ENCODE measurements around the gene LAMP2.

LAMP2 gene

DNA sequence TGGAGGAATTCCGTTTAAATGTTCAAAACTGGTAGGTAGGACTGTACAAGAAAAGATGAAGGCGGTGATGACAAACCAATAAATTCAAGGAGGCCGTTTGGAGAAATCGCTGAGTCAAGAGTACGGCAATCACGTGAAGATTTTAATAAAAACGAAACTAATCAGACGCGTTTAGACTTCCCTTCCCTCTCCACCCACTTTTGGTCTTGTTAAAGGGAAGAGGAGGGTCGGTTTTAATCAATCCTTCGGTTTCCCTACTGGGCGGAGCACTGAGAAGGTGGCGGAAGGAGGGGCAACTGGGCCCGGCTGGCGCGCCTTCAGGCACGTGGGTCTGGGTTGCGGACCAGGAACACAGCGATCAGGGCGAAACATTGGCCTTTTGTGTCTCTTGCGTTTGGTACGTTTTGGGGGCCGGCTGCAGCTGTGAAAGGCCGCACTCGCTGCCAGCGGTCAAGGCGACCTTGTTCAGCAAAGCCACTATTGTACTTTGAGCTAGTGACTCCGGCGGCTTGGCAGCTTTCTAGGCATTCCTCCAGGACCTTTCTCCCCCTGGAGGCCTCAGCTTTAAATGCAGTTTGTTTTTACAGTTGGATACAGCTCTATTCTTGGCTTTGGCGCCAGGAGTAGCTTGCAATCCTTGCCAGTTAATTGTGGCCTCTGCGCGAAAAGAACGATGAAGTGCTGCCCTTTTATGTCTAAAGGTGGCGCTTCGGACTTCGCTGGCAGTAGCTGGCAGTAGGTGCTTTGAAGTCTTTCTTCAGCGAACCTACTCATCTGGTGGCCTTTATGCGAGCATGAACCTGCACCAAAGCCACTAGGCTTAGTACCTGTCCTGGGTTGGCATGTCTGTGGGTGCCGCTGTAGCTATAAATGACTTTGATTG, 16.8 kb upstream of the LAMP2 start:
- peak overlapping the region; percentile 85 for H3K27ac ChIP-seq (ENCODE audit: low read depth, low read length, poor library complexity, severe bottlenecking)
- peaks cover 14% of the 10 kb centered on the region for H3K4me1 ChIP-seq (ENCODE audit: insufficient read depth, low read length, severe bottlenecking)

DNA sequence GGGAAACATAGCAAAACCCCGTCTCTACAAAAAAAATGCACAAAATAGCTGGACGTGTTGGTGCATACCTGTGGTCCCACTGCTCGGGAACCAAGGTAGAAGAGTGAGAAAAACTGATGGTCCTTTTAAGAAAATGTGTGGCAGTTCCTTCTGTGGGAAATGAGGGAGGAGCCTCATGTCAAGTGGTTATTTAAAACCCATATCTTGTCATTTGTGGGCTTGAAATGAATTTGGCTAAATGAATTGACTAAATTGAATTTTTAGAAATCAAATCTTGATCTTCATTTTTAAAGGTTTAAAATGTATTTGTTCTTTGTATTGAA, 16.2 kb upstream of the LAMP2 start:
- Histone ChIP-seq H3K9me2 (ENCODE audit: low read depth, low read length) (no peaks in the 10 kb centered on the region), H3K27me3 (ENCODE audit: insufficient read depth, low read length) (no peaks in the 10 kb centered on the region), H2AFZ (ENCODE audit: low read length) (peak overlapping the region; percentile 52), H3K36me3 (ENCODE audit: insufficient read depth, low read length) (no peaks in the 10 kb centered on the region), H3K9ac (ENCODE audit: low read length) (peak overlapping the region; percentile 57), H3K4me1 (ENCODE audit: insufficient read depth, low read length, severe bottlenecking) (peaks cover 14% of the 10 kb centered on the region), H3K9me3 (ENCODE audit: low read length) (no peaks in the 10 kb centered on the region), H3K27ac (ENCODE audit: low read depth, low read length, poor library complexity, severe bottlenecking) (peak overlapping the region; percentile 85), H3F3A (ENCODE audit: insufficient read depth, low read length) (no peaks in the 10 kb centered on the region), H3K79me2 (ENCODE audit: insufficient read depth, low read length) (no peaks in the 10 kb centered on the region), H3K4me3 (ENCODE audit: low read depth, low read length, poor library complexity, severe bottlenecking) (peak overlapping the region; percentile 51), H4K20me1 (ENCODE audit: insufficient read depth, low read length) (no peaks in the 10 kb centered on the region), H3K4me2 (ENCODE audit: low read length) (peak overlapping the region; percentile 76)
- no peak for TF ChIP-seq EZH2 (IDR thresholded peaks at IDR 0.05; ENCODE audit: borderline replicate concordance, low read length)
- TF ChIP-seq, protein P1, sequence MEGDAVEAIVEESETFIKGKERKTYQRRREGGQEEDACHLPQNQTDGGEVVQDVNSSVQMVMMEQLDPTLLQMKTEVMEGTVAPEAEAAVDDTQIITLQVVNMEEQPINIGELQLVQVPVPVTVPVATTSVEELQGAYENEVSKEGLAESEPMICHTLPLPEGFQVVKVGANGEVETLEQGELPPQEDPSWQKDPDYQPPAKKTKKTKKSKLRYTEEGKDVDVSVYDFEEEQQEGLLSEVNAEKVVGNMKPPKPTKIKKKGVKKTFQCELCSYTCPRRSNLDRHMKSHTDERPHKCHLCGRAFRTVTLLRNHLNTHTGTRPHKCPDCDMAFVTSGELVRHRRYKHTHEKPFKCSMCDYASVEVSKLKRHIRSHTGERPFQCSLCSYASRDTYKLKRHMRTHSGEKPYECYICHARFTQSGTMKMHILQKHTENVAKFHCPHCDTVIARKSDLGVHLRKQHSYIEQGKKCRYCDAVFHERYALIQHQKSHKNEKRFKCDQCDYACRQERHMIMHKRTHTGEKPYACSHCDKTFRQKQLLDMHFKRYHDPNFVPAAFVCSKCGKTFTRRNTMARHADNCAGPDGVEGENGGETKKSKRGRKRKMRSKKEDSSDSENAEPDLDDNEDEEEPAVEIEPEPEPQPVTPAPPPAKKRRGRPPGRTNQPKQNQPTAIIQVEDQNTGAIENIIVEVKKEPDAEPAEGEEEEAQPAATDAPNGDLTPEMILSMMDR (IDR thresholded peaks at IDR 0.05; ENCODE audit: low read length) = no peak

More for the DNA sequence above, 16.8 kb upstream of the LAMP2 start:
- peak overlapping the region; percentile 51 for H3K4me3 ChIP-seq (ENCODE audit: low read depth, low read length, poor library complexity, severe bottlenecking)
- H3K9me2 ChIP-seq (ENCODE audit: low read depth, low read length) = no peaks in the 10 kb centered on the region
- TF ChIP-seq, protein P1 (IDR thresholded peaks at IDR 0.05; ENCODE audit: low read length) = peak; percentile 62; the same call in 1 of the 2 replicates
- no peak for TF ChIP-seq EZH2 (IDR thresholded peaks at IDR 0.05; ENCODE audit: borderline replicate concordance, low read length)
- peak overlapping the region; percentile 76 for H3K4me2 ChIP-seq (ENCODE audit: low read length)
- no peaks in the 10 kb centered on the region for H3K27me3 ChIP-seq (ENCODE audit: insufficient read depth, low read length)
- H3K36me3 ChIP-seq (ENCODE audit: insufficient read depth, low read length) = no peaks in the 10 kb centered on the region
- no peaks in the 10 kb centered on the region for H3K9me3 ChIP-seq (ENCODE audit: low read length)
- H3K79me2 ChIP-seq (ENCODE audit: insufficient read depth, low read length) = no peaks in the 10 kb centered on the region
- H3F3A ChIP-seq (ENCODE audit: insufficient read depth, low read length) = no peaks in the 10 kb centered on the region
- peak overlapping the region; percentile 52 for H2AFZ ChIP-seq (ENCODE audit: low read length)
- peak overlapping the region; percentile 57 for H3K9ac ChIP-seq (ENCODE audit: low read length)
- no peaks in the 10 kb centered on the region for H4K20me1 ChIP-seq (ENCODE audit: insufficient read depth, low read length)

DNA sequence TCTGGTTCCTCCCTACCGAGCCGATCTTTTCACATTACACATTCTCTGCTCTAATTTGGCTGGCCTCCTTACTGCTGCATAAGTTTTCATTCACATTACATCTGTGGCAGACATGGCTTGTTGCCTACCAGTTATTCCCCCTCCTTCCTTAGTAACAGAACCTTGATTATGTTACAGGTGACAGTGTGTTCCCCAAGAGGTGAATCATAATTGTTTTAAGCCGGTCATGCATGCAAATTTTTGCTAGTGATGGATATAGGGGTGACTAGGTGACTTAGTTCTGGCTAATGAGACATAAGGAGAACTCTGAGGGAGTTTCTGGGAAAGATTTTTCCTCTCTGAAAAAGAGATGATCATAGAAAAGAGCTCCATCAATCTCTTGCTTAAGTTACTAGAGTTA, 8.4 kb upstream of the LAMP2 start:
- no peaks in the 10 kb centered on the region for H3K4me1 ChIP-seq (ENCODE audit: insufficient read depth, low read length, severe bottlenecking)
- no peak overlapping the region for H3K4me2 ChIP-seq (ENCODE audit: low read length)
- no peak overlapping the region for H3K27ac ChIP-seq (ENCODE audit: low read depth, low read length, poor library complexity, severe bottlenecking)
- TF ChIP-seq, protein P1 (IDR thresholded peaks at IDR 0.05; ENCODE audit: low read length) = no peak
- no peak for TF ChIP-seq EZH2 (IDR thresholded peaks at IDR 0.05; ENCODE audit: borderline replicate concordance, low read length)
- H3K36me3 ChIP-seq (ENCODE audit: insufficient read depth, low read length) = no peaks in the 10 kb centered on the region
- H4K20me1 ChIP-seq (ENCODE audit: insufficient read depth, low read length) = no peaks in the 10 kb centered on the region
- no peak overlapping the region for H3K4me3 ChIP-seq (ENCODE audit: low read depth, low read length, poor library complexity, severe bottlenecking)
- H3K79me2 ChIP-seq (ENCODE audit: insufficient read depth, low read length) = no peaks in the 10 kb centered on the region
- no peaks in the 10 kb centered on the region for H3K27me3 ChIP-seq (ENCODE audit: insufficient read depth, low read length)
- no peak overlapping the region for H2AFZ ChIP-seq (ENCODE audit: low read length)
- no peaks in the 10 kb centered on the region for H3K9me3 ChIP-seq (ENCODE audit: low read length)
- H3F3A ChIP-seq (ENCODE audit: insufficient read depth, low read length) = no peaks in the 10 kb centered on the region
- H3K9ac ChIP-seq (ENCODE audit: low read length) = no peak overlapping the region
- no peaks in the 10 kb centered on the region for H3K9me2 ChIP-seq (ENCODE audit: low read depth, low read length)

All from OCI-LY1 (cell line).